ENCODE measurements around the gene FMN2. TPM values are rescaled to one million over a fixed set of nuclear protein-coding genes. Genes with fewer than 3 reads are reported as not detected.

FMN2 gene
- total RNA-seq, 4 donors from 2014 or later, result 0.46 to 1.4 (median 0.49) TPM; not detected in 1

- no peak for DNase-seq (ENCODE audit: low spot score in 2 of 2)
- intact Hi-C loops (cut with DNase I; ENCODE audit: low total_unique reads), result no loop called here
- no peak overlapping the region for H3K4me3 ChIP-seq (ENCODE audit: low read depth, poor library complexity, severe bottlenecking)
- TF ChIP-seq POLR2A (IDR thresholded peaks at IDR 0.05) (no peak), CTCF (IDR thresholded peaks at IDR 0.05) (no peak)
- WGBS, 2 donors, result 62 to 75% methylated on average over 5 of the region's 5 CpGs
Measured at GRCh38 chr1:240385551-240385950, 293.9 kb downstream of the FMN2 start.

DNA sequence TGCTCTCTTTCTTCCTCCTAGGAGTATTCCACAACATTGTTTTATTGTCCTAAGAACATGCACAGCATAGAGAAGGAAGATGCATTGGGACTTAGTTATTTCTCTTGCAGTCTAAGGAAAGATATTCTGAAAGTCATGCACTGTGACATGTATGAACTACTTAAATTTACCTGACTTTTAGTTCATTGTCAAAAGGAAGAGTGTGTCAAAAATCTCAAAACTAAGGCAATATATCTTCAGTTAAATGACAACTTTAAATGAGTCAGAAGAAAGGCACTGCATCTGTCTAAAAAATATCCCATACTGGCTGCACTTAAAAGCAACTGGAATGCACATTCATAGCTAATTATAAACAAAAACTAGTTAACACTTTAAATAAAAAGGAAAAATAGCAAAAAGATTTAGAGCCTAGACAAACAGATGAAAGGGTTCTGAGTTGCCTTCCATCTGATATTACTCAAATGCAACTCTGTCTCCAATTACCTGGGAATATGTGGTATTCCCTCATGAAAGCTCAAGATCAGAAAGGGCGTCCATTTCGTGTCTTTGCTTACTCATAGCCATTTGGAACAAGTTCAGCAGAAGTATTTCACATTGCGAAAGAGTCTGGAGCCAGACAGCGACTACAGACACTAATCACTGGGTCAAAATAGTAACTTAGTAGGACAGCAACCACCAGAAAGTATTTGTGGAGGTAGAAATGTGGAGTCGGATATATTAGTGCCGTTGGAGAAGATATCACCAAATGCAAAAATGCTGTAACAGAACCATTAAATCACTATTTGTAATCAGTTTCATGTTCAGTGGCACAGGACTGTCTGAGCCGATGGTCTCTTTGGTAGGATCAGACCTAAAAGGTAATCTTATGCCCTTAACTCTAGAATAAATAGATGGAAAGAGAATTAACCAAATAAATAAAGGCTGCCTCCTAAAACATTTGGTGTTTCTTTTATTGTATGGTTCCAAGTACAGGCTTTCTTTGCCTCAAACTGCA, 294.6 kb downstream of the FMN2 start:
- no peak overlapping the region for H3K4me3 ChIP-seq (ENCODE audit: low read depth, poor library complexity, severe bottlenecking)
- no peak for DNase-seq (ENCODE audit: low spot score in 2 of 2)
- TF ChIP-seq CTCF (IDR thresholded peaks at IDR 0.05) (no peak), POLR2A (IDR thresholded peaks at IDR 0.05) (no peak)
- intact Hi-C loops (cut with DNase I; ENCODE audit: low total_unique reads), result no loop called here
- WGBS, 2 donors, result 46 to 59% methylated on average over 7 of the region's 7 CpGs

DNA sequence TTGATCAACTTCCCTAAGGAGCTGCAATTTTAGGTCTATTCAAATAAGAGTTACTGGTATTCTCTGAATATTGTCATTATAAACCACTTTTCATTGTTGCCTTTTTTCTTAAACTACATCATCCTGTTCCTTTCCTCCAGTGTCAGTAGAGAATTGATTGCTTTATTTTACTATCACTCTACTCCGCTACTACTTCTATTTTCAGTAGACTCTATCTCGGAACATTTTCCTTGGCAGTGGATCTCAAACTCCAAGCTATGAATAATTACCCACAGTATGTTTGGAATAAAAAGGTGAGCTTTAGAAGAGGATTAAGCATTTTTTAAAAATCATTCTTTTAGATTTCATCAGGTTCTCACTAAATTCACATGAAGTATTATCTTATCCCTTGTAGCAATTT, 295.4 kb downstream of the FMN2 start:
- no peak overlapping the region for H3K4me3 ChIP-seq (ENCODE audit: low read depth, poor library complexity, severe bottlenecking)
- no peak for DNase-seq (ENCODE audit: low spot score in 2 of 2)
- WGBS, 2 donors, result 56 to 67% methylated on average over 2 of the region's 2 CpGs
- intact Hi-C loops (cut with DNase I; ENCODE audit: low total_unique reads), result no loop called here
- TF ChIP-seq CTCF (IDR thresholded peaks at IDR 0.05) (no peak), POLR2A (IDR thresholded peaks at IDR 0.05) (no peak)

- DNase-seq (ENCODE audit: low spot score in 2 of 2), result no peak
- 65 to 69% methylated on average over 2 of the region's 2 CpGs for WGBS, 2 donors
- intact Hi-C loops (cut with DNase I; ENCODE audit: low total_unique reads), result no loop called here
- TF ChIP-seq CTCF (IDR thresholded peaks at IDR 0.05) (no peak), POLR2A (IDR thresholded peaks at IDR 0.05) (no peak)
- H3K4me3 ChIP-seq (ENCODE audit: low read depth, poor library complexity, severe bottlenecking), result no peak overlapping the region
Measured at GRCh38 chr1:240391660-240392260, 300.1 kb downstream of the FMN2 start.

DNA sequence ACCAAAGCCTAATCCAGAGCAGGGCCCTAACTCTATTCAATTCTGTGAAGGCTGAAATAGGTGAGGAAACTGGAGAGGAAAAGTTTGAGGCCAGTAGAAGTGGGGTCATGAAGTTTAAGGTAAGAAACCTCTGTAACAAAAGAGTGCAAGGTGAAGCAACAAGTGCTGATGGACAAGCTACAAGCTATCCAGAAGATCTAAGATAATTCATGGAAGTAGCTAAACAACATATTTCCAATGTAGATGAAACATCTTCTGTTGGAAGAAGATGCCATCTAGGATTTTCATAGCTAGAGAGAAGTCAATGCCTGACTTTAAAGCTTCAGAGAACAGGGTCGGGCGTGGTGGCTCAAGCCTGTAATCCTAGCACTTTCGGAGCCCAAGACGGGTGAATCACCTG, 302.7 kb downstream of the FMN2 start:
- DNase-seq (ENCODE audit: low spot score in 2 of 2), result no peak
- TF ChIP-seq CTCF (IDR thresholded peaks at IDR 0.05) (no peak), POLR2A (IDR thresholded peaks at IDR 0.05) (no peak)
- WGBS, 2 donors, result 96 to 98% methylated on average over 4 of the region's 4 CpGs
- intact Hi-C loops (cut with DNase I; ENCODE audit: low total_unique reads), result no loop called here
- H3K4me3 ChIP-seq (ENCODE audit: low read depth, poor library complexity, severe bottlenecking), result no peak overlapping the region

All from lower leg skin (tissue), 4 donors.